Urinary bladder (tissue), 4 donors: ENCODE measurements around the gene TCEAL5. TPM values are rescaled to one million over a fixed set of nuclear protein-coding genes. Genes with fewer than 3 reads are reported as not detected.
"Not testable (repeated sequence)": the region's sequence is repeated elsewhere in the genome, so short reads cannot be mapped to it uniquely, and the experiment has no call there.

Experiments
- DNase-seq: peaks from one replicate; pipeline ENCODE4 v3.0.0-alpha.2; 2015; ENCODE audit errors: extremely low spot score
- H3K27ac ChIP-seq: one replicate; pipeline ENCODE4 v1.5.1; 2013; ENCODE audit warnings: low read depth, mild to moderate bottlenecking, moderate library complexity
- H3K36me3 ChIP-seq: one replicate; pipeline ENCODE4 v1.6.1; 2013; ENCODE audit warnings: mild to moderate bottlenecking, moderate library complexity; ENCODE audit not compliant: insufficient read depth
- H3K4me1 ChIP-seq: one replicate; pipeline ENCODE4 v1.6.1; 2013; ENCODE audit warnings: mild to moderate bottlenecking, moderate library complexity; ENCODE audit not compliant: insufficient read depth
- H3K4me3 ChIP-seq: one replicate; pipeline ENCODE4 v1.5.1; 2013; ENCODE audit warnings: low read depth, low read length
- WGBS: extraction: QIAGEN DNeasy Blood & Tissue Kit; methylation state at CpG from one replicate; pipeline ENCODE4 v1.1.7; 2013; 5-methylcytosine and 5-hydroxymethylcytosine counted together
- polyA plus RNA-seq: library from polyadenylated mRNA; stranded (reverse); fragments of 200-250 nt; gene quantifications from one replicate; pipeline ENCODE4 v1.2.3, GENCODE V29; 2013
- total RNA-seq: library from RNA; depleted of rRNA; stranded (reverse); fragments of >200 nt; gene quantifications from one replicate; pipeline ENCODE4 v1.2.3, GENCODE V29; 2014
- donor health status: healthy with polysubstance abuse.
- donor health status: healthy.

The TCEAL5 gene, protein sequence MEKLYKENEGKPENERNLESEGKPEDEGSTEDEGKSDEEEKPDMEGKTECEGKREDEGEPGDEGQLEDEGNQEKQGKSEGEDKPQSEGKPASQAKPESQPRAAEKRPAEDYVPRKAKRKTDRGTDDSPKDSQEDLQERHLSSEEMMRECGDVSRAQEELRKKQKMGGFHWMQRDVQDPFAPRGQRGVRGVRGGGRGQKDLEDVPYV
- 2.5 TPM for total RNA-seq
- 1.3 TPM for polyA plus RNA-seq

DNA sequence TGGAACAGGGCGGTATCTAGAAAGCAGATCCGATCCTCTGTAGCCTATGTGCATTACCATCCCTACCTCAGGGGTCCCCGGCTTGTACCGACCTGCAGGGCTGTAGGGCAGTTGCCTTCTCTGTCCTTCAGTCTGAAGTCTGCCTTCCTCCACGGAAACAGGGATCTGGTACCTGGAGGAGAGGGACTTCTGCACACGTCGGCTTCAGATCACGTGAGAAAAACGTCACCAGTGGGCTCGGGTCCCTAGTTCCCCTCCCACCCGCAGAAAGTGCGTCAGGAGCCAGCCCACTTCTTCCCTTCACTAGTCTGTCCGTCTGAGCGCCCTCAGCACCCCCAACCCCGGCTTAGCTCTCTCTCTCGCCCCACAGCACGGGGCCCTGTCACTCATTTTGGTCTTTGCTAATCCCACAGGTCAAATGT is at the start of gene TCEAL5:
Gene TCEAL5, minus strand, starts transcription at position 170 of the 422 bp plus-strand sequence. CDS start 2,187 bp downstream, outside the sequence.
- Histone ChIP-seq H3K27ac (no peak within 1 kb of the TSS), H3K36me3 (no peaks in the 10 kb centered on the region), H3K4me1 (no peaks in the 10 kb centered on the region), H3K4me3 (peak within 1 kb of the TSS; percentile 6)
- 4% methylated on average over 17 of the region's 17 CpGs for WGBS
- DNase-seq: peak; percentile 10

DNA sequence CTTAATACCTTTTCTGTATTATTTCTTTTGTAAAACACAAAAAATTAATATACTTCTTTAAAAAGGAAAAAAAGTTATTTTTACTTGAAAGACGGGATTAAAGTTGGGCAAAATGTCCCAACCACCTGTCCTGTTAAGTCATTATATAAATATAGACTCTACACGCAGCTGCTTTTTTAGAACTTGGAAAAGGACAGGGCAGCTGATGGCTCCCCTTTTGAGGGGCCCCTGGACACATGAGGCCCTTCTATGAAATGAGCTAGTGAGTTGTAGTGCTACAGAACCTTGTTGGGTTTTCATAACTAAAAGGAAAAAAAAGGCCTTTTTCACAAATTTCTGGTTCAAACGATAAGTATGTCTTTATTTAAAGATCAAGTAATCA is 34.8 kb upstream of the TCEAL5 start:
- Histone ChIP-seq H3K4me3 (no peak overlapping the region), H3K36me3 (no peaks in the 10 kb centered on the region), H3K4me1 (no peaks in the 10 kb centered on the region), H3K27ac (no peak overlapping the region)
- DNase-seq: no peak
- WGBS: 67% methylated on average over 3 of the region's 3 CpGs

DNA sequence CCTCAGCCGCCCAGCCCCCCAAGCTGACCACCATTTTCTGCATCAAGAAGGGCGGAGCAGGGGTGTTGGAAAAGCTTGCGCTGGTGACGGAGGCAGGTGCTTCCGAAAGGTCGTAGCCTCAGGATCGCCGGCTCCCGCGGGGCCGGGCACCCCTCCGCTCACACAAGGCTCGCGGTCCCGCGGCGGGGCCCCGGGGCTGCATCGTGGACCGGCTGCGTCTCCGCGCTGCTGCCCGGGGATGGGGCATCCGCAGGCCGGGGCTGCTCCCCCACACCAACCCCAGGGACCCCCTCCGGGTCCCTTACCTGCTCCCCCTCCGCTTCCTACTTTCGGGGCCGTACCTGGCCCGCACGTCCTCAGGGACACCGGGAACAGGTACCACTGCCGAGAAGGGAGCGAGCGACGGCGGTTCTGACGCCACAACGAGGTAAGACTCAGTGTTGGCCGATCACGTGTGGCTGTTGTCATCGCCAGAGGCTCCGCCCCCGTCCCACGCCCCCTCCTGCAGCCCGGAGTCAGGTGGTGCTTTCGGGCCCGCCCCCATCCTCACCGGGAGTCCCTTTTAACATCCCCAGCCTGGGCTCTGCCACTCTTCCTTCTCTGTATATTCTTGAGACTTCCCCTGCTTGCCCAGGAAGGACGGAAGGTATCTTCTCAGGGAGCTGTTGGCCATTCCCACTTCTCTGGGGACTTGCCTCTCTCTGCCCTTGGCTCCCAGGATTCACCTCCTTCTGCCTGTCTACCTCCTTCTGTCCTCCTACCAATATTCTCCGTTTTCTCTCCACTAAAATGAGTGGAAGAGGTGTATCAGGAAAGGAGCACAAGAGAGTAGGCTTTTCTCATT is 34.2 kb upstream of the TCEAL5 start, which contains the start of gene BEX2:
Gene BEX2, minus strand, starts transcription at position 436 of the 844 bp plus-strand sequence. CDS start 1,014 bp downstream, outside the sequence.
- Histone ChIP-seq H3K4me3 (peak within 1 kb of the TSS; percentile 66), H3K36me3 (no peaks in the 10 kb centered on the region), H3K27ac (no peak within 1 kb of the TSS), H3K4me1 (no peaks in the 10 kb centered on the region)
- peak; percentile 20 for DNase-seq
- 2% methylated on average over 52 of the region's 52 CpGs for WGBS

DNA sequence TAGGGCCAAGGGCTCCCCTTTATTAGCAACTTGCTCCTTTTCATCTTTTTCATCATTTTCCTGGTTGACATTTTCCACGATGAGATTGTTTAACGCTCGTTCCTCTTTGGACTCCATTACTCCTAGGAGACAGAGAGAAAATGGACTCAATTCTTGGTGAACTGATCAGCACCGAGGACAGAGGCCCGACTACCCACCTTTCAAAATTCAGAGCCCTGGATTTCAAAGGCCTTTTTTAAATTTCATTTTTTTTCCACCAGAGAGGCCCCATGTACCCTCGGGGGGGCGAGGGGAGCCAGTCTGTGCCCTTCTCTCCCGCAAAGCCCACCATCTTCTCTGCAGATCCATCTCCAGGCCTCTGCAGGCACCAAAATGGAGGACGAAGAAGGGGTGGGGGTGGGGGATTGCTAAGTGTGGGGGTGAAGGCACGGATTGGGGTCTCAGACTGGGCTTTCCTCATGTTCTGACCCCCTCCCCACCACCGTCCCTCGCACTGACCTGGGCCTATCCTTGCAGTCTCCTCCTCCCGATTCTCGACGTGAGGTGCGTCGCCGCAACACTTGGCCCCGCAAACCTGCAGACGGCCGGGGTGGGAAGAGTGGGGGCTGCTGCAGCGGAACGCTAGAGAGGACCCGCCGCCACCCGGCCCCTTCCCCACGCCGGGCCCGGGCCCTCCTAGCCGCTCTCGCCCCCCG is 33.5 kb upstream of the TCEAL5 start:
- H3K4me3 ChIP-seq: peak overlapping the region; percentile 66
- no peak for DNase-seq
- 17% methylated on average over 32 of the region's 32 CpGs for WGBS
- no peaks in the 10 kb centered on the region for H3K36me3 ChIP-seq
- H3K4me1 ChIP-seq: no peaks in the 10 kb centered on the region
- no peak overlapping the region for H3K27ac ChIP-seq

DNA sequence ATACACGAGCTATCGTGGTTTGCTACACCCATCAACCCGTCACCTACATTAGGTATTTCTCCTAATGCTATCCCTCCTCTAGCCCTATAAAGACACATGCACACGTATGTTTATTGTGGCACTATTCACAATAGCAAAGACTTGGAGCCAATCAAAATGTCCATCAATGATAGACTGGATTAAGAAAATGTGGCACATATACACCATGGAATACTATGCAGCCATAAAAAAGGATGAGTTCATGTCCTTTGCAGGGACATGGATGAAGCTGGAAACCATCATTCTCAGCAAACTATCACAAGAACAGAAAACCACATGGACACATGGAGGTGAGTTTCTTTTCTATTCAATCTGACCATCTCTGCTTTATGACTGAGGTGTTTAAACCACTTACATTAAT is 29.1 kb upstream of the TCEAL5 start:
- 91% methylated on average over 4 of the region's 4 CpGs for WGBS
- not testable (repeated sequence) for DNase-seq, H3K4me1 ChIP-seq

DNA sequence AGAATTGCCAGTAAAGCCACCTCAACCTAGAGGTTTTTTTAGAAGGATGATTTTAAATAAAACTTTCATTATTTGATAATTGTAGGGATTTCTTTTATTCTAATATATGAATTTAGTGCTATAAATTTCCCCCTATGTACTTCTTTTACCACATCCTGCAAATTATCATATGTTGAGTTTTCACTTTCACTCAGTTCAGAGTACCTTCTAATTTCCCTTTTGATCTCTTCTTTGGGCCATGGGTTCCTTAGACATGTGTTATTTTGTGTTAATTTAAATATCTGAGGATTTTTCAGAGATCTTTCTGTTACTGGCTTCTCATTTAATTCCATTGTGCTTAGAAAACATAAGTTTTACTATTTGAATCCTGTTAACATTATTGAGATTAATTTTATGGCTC is 28.2 kb upstream of the TCEAL5 start:
- no peaks in the 10 kb centered on the region for H3K36me3 ChIP-seq
- H3K4me1 ChIP-seq: no peaks in the 10 kb centered on the region
- no peak overlapping the region for H3K27ac ChIP-seq
- no peak overlapping the region for H3K4me3 ChIP-seq
- DNase-seq: no peak

More for the DNA sequence above, 29.1 kb upstream of the TCEAL5 start:
- not testable (repeated sequence) for H3K36me3 ChIP-seq, H3K4me3 ChIP-seq, H3K27ac ChIP-seq

DNA sequence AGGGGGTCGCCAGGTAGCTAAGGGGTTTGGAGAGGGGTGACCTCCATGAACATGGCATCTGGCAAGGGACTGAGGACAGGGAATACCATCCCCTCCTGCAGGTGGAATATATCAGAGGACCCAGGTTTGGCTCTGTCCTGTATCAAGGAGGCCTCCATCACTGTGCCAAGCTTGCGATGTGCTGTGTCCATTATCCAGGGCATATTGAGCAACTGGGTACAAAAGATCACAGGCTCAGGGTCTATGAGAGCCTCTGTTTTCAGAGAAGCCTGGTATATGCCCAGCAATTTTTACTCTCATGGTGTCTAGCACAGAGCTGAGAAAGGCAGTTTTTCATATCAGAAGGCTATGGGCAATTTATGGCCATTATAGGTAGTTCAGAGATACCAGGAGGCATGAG is 16.6 kb upstream of the TCEAL5 start:
- DNase-seq: no peak
- 94% methylated on average over 2 of the region's 2 CpGs for WGBS

DNA sequence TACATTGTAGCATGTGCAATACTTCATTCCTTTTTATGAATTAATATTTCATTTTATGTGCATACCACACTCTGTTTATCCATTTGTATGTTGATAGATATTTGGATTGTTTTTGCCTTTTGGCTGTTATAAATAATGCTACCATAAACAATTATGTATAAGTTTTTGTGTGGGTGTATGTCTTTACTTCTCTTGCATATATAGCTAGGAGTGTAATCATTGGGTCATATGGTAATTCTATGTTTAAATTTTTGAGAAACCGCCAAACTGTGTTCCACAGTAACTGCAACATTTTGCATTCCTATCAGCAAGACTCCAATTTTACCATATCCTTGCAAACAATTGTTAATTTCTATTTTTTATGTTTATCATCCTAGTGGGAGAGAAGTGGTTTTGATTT is 3.1 kb upstream of the TCEAL5 start:
- H3K27ac ChIP-seq: no peak overlapping the region
- no peak overlapping the region for H3K4me3 ChIP-seq
- no peak for DNase-seq
- no peaks in the 10 kb centered on the region for H3K4me1 ChIP-seq
- no peaks in the 10 kb centered on the region for H3K36me3 ChIP-seq
- WGBS: 82% methylated on average over 1 of the region's 1 CpG

More for the DNA sequence above, 16.6 kb upstream of the TCEAL5 start:
- Histone ChIP-seq H3K27ac (no peak overlapping the region), H3K4me1 (no peaks in the 10 kb centered on the region), H3K4me3 (no peak overlapping the region), H3K36me3 (no peaks in the 10 kb centered on the region)

DNA sequence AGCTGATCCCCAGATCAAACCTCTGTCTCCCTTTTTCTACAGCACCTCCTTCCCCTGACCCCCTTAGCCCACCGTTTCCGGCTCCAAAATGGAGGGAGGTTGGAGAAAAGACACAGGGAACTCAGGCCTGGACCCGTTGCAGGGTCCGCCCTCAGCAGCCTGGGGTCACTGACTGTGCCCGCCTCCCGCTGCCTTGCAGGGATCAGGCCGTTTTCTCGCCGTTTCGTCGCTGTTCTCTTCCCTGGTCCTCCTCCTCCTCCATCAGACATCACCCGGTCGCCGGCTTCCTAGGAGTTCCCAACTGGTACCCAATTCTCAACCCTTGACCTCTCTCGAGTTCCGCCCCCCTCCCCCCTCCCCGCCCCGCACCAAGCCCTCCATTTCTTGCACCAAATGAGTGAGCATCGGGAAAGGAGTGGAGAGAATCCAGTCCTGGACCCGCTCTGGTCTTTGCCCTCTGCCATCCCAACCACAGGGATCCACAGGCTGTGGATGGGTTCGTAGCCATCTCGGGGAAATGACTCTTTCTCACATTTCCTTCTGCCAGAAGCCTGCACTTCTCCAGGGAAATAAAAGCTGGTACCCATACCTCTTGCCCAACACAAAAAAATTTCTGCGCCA is 493 bp downstream of the TCEAL5 start:
- Histone ChIP-seq H3K36me3 (no peaks in the 10 kb centered on the region), H3K4me3 (peak overlapping the region; percentile 6), H3K4me1 (no peaks in the 10 kb centered on the region), H3K27ac (no peak overlapping the region)
- 4% methylated on average over 22 of the region's 23 CpGs for WGBS
- DNase-seq: no peak

DNA sequence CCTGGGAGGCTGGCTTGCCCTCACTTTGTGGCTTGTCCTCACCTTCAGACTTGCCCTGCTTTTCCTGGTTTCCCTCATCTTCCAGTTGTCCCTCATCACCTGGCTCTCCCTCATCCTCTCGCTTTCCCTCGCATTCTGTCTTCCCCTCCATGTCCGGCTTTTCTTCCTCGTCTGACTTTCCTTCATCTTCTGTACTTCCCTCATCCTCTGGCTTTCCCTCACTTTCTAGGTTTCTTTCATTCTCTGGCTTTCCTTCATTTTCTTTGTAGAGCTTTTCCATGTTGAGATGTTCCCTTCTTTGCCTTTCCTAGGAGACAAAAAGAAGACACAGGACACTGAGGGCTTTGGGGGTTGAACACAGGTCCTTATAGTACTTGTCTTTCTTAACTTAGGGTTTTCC is 2.3 kb downstream of the TCEAL5 start:
- no peaks in the 10 kb centered on the region for H3K4me1 ChIP-seq
- H3K27ac ChIP-seq: no peak overlapping the region
- WGBS: 97% methylated on average over 4 of the region's 4 CpGs
- no peak for DNase-seq
- no peak overlapping the region for H3K4me3 ChIP-seq
- H3K36me3 ChIP-seq: no peaks in the 10 kb centered on the region

DNA sequence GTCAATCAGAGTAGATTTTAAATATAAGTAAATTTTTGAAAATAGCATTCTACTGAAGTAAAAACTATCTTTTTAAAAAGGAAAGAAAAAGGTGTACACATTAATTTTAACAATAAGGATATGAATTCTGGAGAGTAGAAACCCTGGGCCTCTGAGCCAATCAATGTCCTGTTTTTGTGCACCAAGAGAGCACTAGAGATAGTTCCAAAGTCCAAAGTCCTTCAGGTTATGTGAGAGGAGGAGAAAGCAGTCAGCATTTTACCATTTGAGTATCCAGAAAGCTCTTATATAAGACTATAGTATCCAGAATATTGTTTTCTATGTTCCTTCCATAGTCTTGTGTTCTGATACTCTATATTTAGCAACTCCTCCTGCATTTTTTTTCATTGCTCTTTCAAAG is 18.3 kb downstream of the TCEAL5 start:
- DNase-seq: no peak
- H3K27ac ChIP-seq: no peak overlapping the region
- H3K36me3 ChIP-seq: no peaks in the 10 kb centered on the region
- H3K4me1 ChIP-seq: no peaks in the 10 kb centered on the region
- no peak overlapping the region for H3K4me3 ChIP-seq

DNA sequence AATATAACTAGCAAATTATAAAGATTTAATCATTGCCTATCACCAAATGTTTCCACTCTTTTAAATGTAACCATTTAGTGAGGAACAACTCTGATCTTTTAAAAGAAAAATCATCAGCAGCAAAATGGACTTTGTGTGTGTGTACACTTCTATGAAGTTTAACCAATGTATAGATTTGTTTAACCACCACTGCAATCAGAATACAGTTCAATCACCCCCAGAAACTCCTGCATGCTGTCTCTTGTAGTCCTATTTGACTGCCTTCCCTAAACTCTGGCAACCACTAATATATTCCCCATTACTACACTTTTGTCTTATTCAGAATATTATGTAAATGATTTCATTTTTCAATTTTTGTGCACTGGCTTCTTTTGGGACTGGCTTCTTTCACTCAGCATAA is 19.9 kb downstream of the TCEAL5 start:
- Histone ChIP-seq H3K36me3 (no peaks in the 10 kb centered on the region), H3K4me3 (no peak overlapping the region), H3K4me1 (no peaks in the 10 kb centered on the region), H3K27ac (no peak overlapping the region)
- DNase-seq: no peak

DNA sequence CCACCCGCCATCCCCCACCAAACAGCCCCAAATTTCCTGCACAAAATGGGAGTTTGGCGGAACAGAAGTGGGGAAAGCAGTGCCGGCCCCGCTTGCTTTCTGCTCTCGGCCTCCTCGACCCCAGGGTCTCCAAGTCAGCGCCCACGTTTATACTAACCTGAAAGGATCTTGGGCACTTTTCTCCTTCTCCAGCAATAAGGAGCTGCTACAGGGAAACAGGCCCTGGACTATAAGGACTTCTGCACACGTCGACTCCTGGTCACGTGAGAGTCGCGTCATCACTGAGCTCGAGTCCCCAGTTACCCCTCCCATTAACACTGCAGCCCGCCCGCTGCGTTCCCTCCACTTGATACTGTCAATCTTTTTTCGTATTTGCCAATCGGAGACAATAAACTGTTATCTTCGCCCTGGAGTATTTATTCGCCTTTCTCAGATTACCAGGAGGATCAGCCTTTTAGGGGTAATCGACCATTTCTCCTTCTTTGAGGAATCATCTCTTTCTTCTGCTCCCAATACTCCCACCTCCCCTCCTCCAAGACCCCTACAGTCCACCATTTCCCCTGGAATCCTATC is 21.5 kb downstream of the TCEAL5 start, which contains the start of gene TCEAL8:
Gene TCEAL8, minus strand, starts transcription at position 235 of the 573 bp plus-strand sequence. CDS start 1,176 bp downstream, outside the sequence.
- WGBS: under 1% methylated on average over 22 of the region's 22 CpGs
- Histone ChIP-seq H3K27ac (peak within 1 kb of the TSS; percentile 85), H3K4me1 (no peaks in the 10 kb centered on the region), H3K36me3 (no peaks in the 10 kb centered on the region), H3K4me3 (peak within 1 kb of the TSS; percentile 68)
- DNase-seq: peak; percentile 75
